HepG2 (cell line): ENCODE results near the gene IL3. TPM values are rescaled to one million over a fixed set of nuclear protein-coding genes. Genes with fewer than 3 reads are reported as not detected.

Source experiments
- ATAC-seq: fragments of 200-7000 bp; cut with Tn5 transposase; 3 replicates; pipeline ENCODE4 v1.9.1; 2020; ENCODE audit warnings: mild to moderate bottlenecking, moderate library complexity
- BruUV-seq: library from RNA; stranded (reverse); fragments of 400-500 nt; replicated peaks from 2 replicates; lab custom pipeline; 2021; lab: Mats Ljungman, UMichigan
- CTCF ChIA-PET: fragments of 300-600 bp; formaldehyde crosslinking; extraction: SDS; loops from one replicate; lab custom pipeline; 2021; ENCODE audit warnings: low total read pairs, inconsistent platforms, low intra/inter-chr PET ratio; lab: Yijun Ruan, JAX
- POLR2A ChIA-PET: fragments of 350-600 bp; sonication (Branson Sonifier 250); formaldehyde crosslinking; loops from one replicate; lab custom pipeline; 2020; ENCODE audit warnings: antibody characterized with exemption, inconsistent platforms; lab: Yijun Ruan, JAX
- DNase-seq: peaks from one replicate; pipeline ENCODE4 v3.0.0-alpha.2; 2015; ENCODE audit warnings: low spot score
- FAIRE-seq: peaks from 3 replicates; lab custom pipeline; 2011; peaks lifted over from hg19 to GRCh38; lab: Jason Lieb, UNC
- H2AFZ ChIP-seq: one replicate; pipeline ENCODE4 v1.6.1; 2011; ENCODE audit warnings: low read length, inconsistent platforms
- H3K27ac ChIP-seq: fragments of 300-600 bp; 3 replicates; pipeline ENCODE4 v1.8.0; 2011; ENCODE audit warnings: mixed run types, mild to moderate bottlenecking, mixed read lengths, low read length, inconsistent platforms; ENCODE audit not compliant: insufficient read depth; ENCODE audit errors: extremely low read length
- H3K27me3 ChIP-seq, 2 experiments: fragments of 200-600 bp in 1 of 2; 2 replicates in 1 of 2; 3 replicates in 1 of 2; pipeline versions ENCODE4 v1.6.0 to v1.8.0; 2011; ENCODE audit warnings: low read length in 2 of 2, mild to moderate bottlenecking in 2 of 2, moderate library complexity in 2 of 2, inconsistent platforms in 1 of 2; ENCODE audit not compliant: insufficient read depth in 2 of 2, control insufficient read depth in 1 of 2
- H3K36me3 ChIP-seq, 2 experiments: fragments of 200-600 bp in 1 of 2; replicated peaks in 1 of 2; 2 replicates in 1 of 2; 3 replicates in 1 of 2; pipeline versions ENCODE4 v1.5.1 to v1.8.0; 2011; ENCODE audit warnings: low read length in 2 of 2, inconsistent platforms in 1 of 2; ENCODE audit not compliant: insufficient read depth in 2 of 2, control insufficient read depth in 1 of 2
- H3K4me1 ChIP-seq: 2 replicates; pipeline ENCODE4 v1.5.1; 2012; ENCODE audit warnings: low read length, inconsistent platforms; ENCODE audit not compliant: insufficient read depth
- H3K4me2 ChIP-seq: 2 replicates; pipeline ENCODE4 v1.6.0; 2011; ENCODE audit warnings: low read depth, low read length, inconsistent platforms
- H3K4me3 ChIP-seq, 3 experiments: fragments of 200-600 bp in 1 of 3; sonication (generic), shearing (Covaris generic) in 1 of 3; replicated peaks in 1 of 3; 2 replicates each; pipeline ENCODE4 v1.5.1; 2011 to 2016; ENCODE audit warnings: low read length in 3 of 3, inconsistent platforms in 2 of 3, low read depth in 2 of 3, mild to moderate bottlenecking in 2 of 3, control low read depth in 1 of 3, mixed read lengths in 1 of 3; ENCODE audit not compliant: insufficient read depth in 1 of 3
- H3K79me2 ChIP-seq: one replicate; pipeline ENCODE4 v1.6.1; 2011; ENCODE audit warnings: low read length, inconsistent platforms; ENCODE audit not compliant: insufficient read depth
- H3K9ac ChIP-seq: 2 replicates; pipeline ENCODE4 v1.6.0; 2011; ENCODE audit warnings: mild to moderate bottlenecking, low read depth, low read length, inconsistent platforms; ENCODE audit not compliant: insufficient read depth
- H3K9me3 ChIP-seq: 2 replicates; pipeline ENCODE4 v1.5.1; 2012; ENCODE audit warnings: mild to moderate bottlenecking, low read length
- H4K20me1 ChIP-seq: 2 replicates; pipeline ENCODE4 v1.6.0; 2011; ENCODE audit warnings: inconsistent platforms, mild to moderate bottlenecking, low read length, moderate library complexity; ENCODE audit not compliant: insufficient read depth
- ETS1 ChIP-seq: sonication (generic); formaldehyde crosslinking; IDR thresholded peaks from 2 replicates; pipeline ENCODE4 v1.4.0; 2020; ENCODE audit warnings: missing genetic modification reagents
- HDAC1 ChIP-seq: sonication (generic); formaldehyde crosslinking; IDR thresholded peaks from 2 replicates; pipeline ENCODE4 v1.5.1; 2020; ENCODE audit warnings: mild to moderate bottlenecking, missing genetic modification reagents
- JUN ChIP-seq: sonication (generic); formaldehyde crosslinking; IDR thresholded peaks from 2 replicates; pipeline ENCODE4 v1.4.0; 2020; ENCODE audit warnings: mild to moderate bottlenecking, missing genetic modification reagents
- KAT8 ChIP-seq: IDR thresholded peaks from 2 replicates; pipeline ENCODE4 v1.6.1; 2016; ENCODE audit warnings: missing genetic modification reagents, missing compliant biosample characterization
- MED1 ChIP-seq: sonication (generic); formaldehyde crosslinking; IDR thresholded peaks from 2 replicates; pipeline ENCODE4 v1.4.0; 2020; ENCODE audit warnings: missing genetic modification reagents
- MIER3 ChIP-seq: IDR thresholded peaks from 2 replicates; pipeline ENCODE4 v1.6.1; 2016; ENCODE audit warnings: missing compliant biosample characterization, borderline replicate concordance
- NFKB2 ChIP-seq: sonication (generic); formaldehyde crosslinking; IDR thresholded peaks from 2 replicates; pipeline ENCODE4 v1.4.0; 2020; ENCODE audit warnings: missing genetic modification reagents, borderline replicate concordance
- NFRKB ChIP-seq: fragments of 450-650 bp; IDR thresholded peaks from 2 replicates; pipeline ENCODE4 v1.6.1; 2017
- SMARCC2 ChIP-seq: fragments of 450-650 bp; IDR thresholded peaks from 2 replicates; pipeline ENCODE4 v1.6.1; 2017; ENCODE audit warnings: antibody characterized with exemption, mild to moderate bottlenecking
- SNAPC2 ChIP-seq: sonication (generic); formaldehyde crosslinking; IDR thresholded peaks from 2 replicates; pipeline ENCODE4 v1.8.1; 2022; ENCODE audit warnings: mild to moderate bottlenecking, missing genetic modification reagents
- YEATS4 ChIP-seq: sonication (generic); formaldehyde crosslinking; IDR thresholded peaks from 2 replicates; pipeline ENCODE4 v1.4.0; 2020; ENCODE audit warnings: missing genetic modification reagents, borderline replicate concordance
- ZBTB26 ChIP-seq: IDR thresholded peaks from 2 replicates; pipeline ENCODE4 v1.6.1; 2016; ENCODE audit warnings: missing compliant biosample characterization, missing genetic modification reagents, borderline replicate concordance
- ZNF20 ChIP-seq: sonication (generic); formaldehyde crosslinking; IDR thresholded peaks from 2 replicates; pipeline ENCODE4 v1.4.0; 2020; ENCODE audit warnings: mild to moderate bottlenecking, moderate library complexity, missing genetic modification reagents
- ZNF232 ChIP-seq: sonication (generic); formaldehyde crosslinking; IDR thresholded peaks from 2 replicates; pipeline ENCODE4 v1.4.0; 2020; ENCODE audit warnings: missing genetic modification reagents, borderline replicate concordance
- WGBS: methylation state at CpG from one replicate; pipeline ENCODE4 v1.1.6; 2017; ENCODE audit warnings: low lambda C conversion rate; 5-methylcytosine and 5-hydroxymethylcytosine counted together
- in situ Hi-C: cut with HindIII; loops from 2 replicates; pipeline ENCODE4 v1.10.0; 2017; ENCODE audit warnings: low pct_unique_long_range_greater_than_20kb; ENCODE audit not compliant: extremely low pct_ligation_motif_present
- intact Hi-C: fragments of 100-400 bp; cut with micrococcal nuclease; formaldehyde crosslinking; loops from one replicate; pipeline ENCODE4 v1.10.0; 2022; ENCODE audit not compliant: unreplicated experiment
- polyA plus RNA-seq, 8 experiments: library from polyadenylated mRNA; depleted of rRNA in 3 of 8; stranded (reverse) in 7 of 8; unstranded in 1 of 8; fragments of >200 nt; fragmentation: Illumina TruSeq in 4 of 8; extraction: Trizol in 4 of 8; gene quantifications; 2 replicates each; pipeline versions ENCODE4 v1.2.1 to v1.2.3, GENCODE V29; 2011 to 2016; ENCODE audit warnings: low read depth in 4 of 8, missing spikeins in 1 of 8, mixed read lengths in 1 of 8; ENCODE audit not compliant: insufficient read depth in 1 of 8
- total RNA-seq, 5 experiments: library from RNA; depleted of rRNA; stranded (reverse); fragments of >200 nt; fragmentation: Illumina TruSeq; extraction: Trizol; gene quantifications; 2 replicates each; pipeline ENCODE4 v1.2.3, GENCODE V29; 2016; ENCODE audit warnings: low read depth in 1 of 5
- TF ChIP-seq, protein P1 (sequence below), 2 experiments: sonication (generic) in 1 of 2; formaldehyde crosslinking in 1 of 2; IDR thresholded peaks; 2 replicates each; pipeline versions ENCODE4 v1.4.0 to v1.6.1; 2016 to 2020; ENCODE audit warnings: borderline replicate concordance in 1 of 2, low read depth in 1 of 2, mild to moderate bottlenecking in 1 of 2, missing genetic modification reagents in 1 of 2
- TF ChIP-seq, protein P2 (sequence below): sonication (generic); formaldehyde crosslinking; IDR thresholded peaks from 2 replicates; pipeline ENCODE4 v1.5.0; 2020; ENCODE audit warnings: mild to moderate bottlenecking, missing genetic modification reagents, borderline replicate concordance

Gene IL3
- total and polyA plus RNA-seq, 2 of the 13 experiments (the other 11 are each of a cell fraction or from before 2014, with no cell fraction given) = not detected

- TF ChIP-seq YEATS4 (CRISPR knock-in tag) (no peak), ZNF232 (CRISPR knock-in tag) (no peak), JUN (CRISPR knock-in tag) (no peak), MED1 (CRISPR knock-in tag) (no peak), NFKB2 (CRISPR knock-in tag) (no peak), SMARCC2 (no peak), MIER3 (CRISPR knock-in tag) (no peak), SNAPC2 (CRISPR knock-in tag) (no peak), ETS1 (no peak)
Measured at GRCh38 chr5:132086277-132086794, 25.9 kb downstream of the IL3 start (continued).

- Histone ChIP-seq H2AFZ (no peak overlapping the region), H3K4me1 (no peaks in the 10 kb centered on the region), H4K20me1 (no peaks in the 10 kb centered on the region), H3K36me3 (no peaks in the 10 kb centered on the region), H3K4me3 (no peak overlapping the region), H3K27me3 (peaks cover 2 to 25% of the 10 kb centered on the region in 2 experiments; a peak in 2 of 5 replicates), H3K27ac (no peak overlapping the region), H3K9ac (no peak overlapping the region), H3K9me3 (no peaks in the 10 kb centered on the region), H3K4me2 (no peak overlapping the region), H3K79me2 (no peaks in the 10 kb centered on the region)
- POLR2A ChIA-PET = no interaction called here
- CTCF ChIA-PET = no interaction called here
- no TSS peak for BruUV-seq
- FAIRE-seq = no peak
- intact Hi-C loops (no loop called here), in situ Hi-C loops (no loop called here)
- no peak for DNase-seq
- whole genome bisulfite sequencing = 29% methylated on average over 5 of the region's 6 CpGs
- ATAC-seq = no peak; the same call in 2 of the 3 replicates
- TF ChIP-seq KAT8 (CRISPR knock-in tag) (no peak), HDAC1 (CRISPR knock-in tag) (no peak), NFRKB (no peak), ZBTB26 (CRISPR knock-in tag) (no peak), ZNF20 (CRISPR knock-in tag) (no peak)
- TF ChIP-seq, protein P1, sequence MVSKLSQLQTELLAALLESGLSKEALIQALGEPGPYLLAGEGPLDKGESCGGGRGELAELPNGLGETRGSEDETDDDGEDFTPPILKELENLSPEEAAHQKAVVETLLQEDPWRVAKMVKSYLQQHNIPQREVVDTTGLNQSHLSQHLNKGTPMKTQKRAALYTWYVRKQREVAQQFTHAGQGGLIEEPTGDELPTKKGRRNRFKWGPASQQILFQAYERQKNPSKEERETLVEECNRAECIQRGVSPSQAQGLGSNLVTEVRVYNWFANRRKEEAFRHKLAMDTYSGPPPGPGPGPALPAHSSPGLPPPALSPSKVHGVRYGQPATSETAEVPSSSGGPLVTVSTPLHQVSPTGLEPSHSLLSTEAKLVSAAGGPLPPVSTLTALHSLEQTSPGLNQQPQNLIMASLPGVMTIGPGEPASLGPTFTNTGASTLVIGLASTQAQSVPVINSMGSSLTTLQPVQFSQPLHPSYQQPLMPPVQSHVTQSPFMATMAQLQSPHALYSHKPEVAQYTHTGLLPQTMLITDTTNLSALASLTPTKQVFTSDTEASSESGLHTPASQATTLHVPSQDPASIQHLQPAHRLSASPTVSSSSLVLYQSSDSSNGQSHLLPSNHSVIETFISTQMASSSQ (IDR thresholded peaks at IDR 0.05; ENCODE audit: low read depth) = no peak
- TF ChIP-seq, protein P1 (CRISPR knock-in tag; IDR thresholded peaks at IDR 0.05; ENCODE audit: borderline replicate concordance) = no peak
- TF ChIP-seq, protein P2, sequence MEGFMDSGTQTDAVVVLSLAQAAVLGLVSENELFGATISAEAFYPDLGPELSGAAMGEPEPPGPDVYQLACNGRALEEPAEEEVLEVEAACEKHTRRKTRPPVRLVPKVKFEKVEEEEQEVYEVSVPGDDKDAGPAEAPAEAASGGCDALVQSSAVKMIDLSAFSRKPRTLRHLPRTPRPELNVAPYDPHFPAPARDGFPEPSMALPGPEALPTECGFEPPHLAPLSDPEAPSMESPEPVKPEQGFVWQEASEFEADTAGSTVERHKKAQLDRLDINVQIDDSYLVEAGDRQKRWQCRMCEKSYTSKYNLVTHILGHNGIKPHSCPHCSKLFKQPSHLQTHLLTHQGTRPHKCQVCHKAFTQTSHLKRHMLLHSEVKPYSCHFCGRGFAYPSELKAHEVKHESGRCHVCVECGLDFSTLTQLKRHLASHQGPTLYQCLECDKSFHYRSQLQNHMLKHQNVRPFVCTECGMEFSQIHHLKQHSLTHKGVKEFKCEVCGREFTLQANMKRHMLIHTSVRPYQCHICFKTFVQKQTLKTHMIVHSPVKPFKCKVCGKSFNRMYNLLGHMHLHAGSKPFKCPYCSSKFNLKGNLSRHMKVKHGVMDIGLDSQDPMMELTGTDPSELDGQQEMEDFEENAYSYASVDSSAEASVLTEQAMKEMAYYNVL (CRISPR knock-in tag) = no peak
Measured at GRCh38 chr5:132087176-132087575, 26.7 kb downstream of the IL3 start.
